Esophagus (tissue), 2 donors: Measurements from ENCODE around the gene DPY19L2. TPM values are rescaled to one million over a fixed set of nuclear protein-coding genes. Genes with fewer than 3 reads are reported as not detected.
"Not testable (repeated sequence)": the region's sequence is repeated elsewhere in the genome, so short reads cannot be mapped to it uniquely, and the experiment has no call there.

Experiments used
- H3K27ac ChIP-seq, 2 donors: one replicate each; pipeline ENCODE4 v1.5.1; 2013; ENCODE audit warnings: low read depth in 2 of 2, mild to moderate bottlenecking in 2 of 2, inconsistent platforms in 1 of 2, low read length in 1 of 2, moderate library complexity in 1 of 2
- H3K27me3 ChIP-seq, 2 donors: one replicate each; pipeline ENCODE4 v1.6.1; 2013; ENCODE audit warnings: low read length in 2 of 2, control low read depth in 1 of 2, mild to moderate bottlenecking in 1 of 2; ENCODE audit not compliant: insufficient read depth in 2 of 2, control insufficient read depth in 1 of 2
- H3K36me3 ChIP-seq, 2 donors: one replicate each; pipeline ENCODE4 v1.6.1; 2013; ENCODE audit warnings: low read length in 1 of 2; ENCODE audit not compliant: control insufficient read depth in 2 of 2, insufficient read depth in 2 of 2
- H3K4me1 ChIP-seq, 2 donors: one replicate each; pipeline ENCODE4 v1.6.1; 2013; ENCODE audit warnings: low read length in 1 of 2; ENCODE audit not compliant: control insufficient read depth in 2 of 2, insufficient read depth in 2 of 2
- H3K4me3 ChIP-seq, 2 donors: one replicate each; pipeline ENCODE4 v1.5.1; 2013; ENCODE audit warnings: low read length in 2 of 2, mild to moderate bottlenecking in 2 of 2, low read depth in 1 of 2, moderate library complexity in 1 of 2
- H3K9me3 ChIP-seq, 2 donors: one replicate each; pipeline ENCODE4 v1.6.1; 2013; ENCODE audit warnings: mild to moderate bottlenecking in 2 of 2, low read depth in 1 of 2, low read length in 1 of 2, moderate library complexity in 1 of 2; ENCODE audit not compliant: control insufficient read depth in 2 of 2, insufficient read depth in 1 of 2
- WGBS, 2 donors: extraction: QIAGEN DNeasy Blood & Tissue Kit; methylation state at CpG; one replicate each; pipeline ENCODE4 v1.1.7; 2013; 5-methylcytosine and 5-hydroxymethylcytosine counted together
- polyA plus RNA-seq, 2 donors: library from polyadenylated mRNA; stranded (reverse); fragments of 200-250 nt; gene quantifications; one replicate each; pipeline ENCODE4 v1.2.3, GENCODE V29; 2013
- donor health status: healthy with polysubstance abuse.
- donor health status: Bipolar disorder and iron deficiency.

Gene DPY19L2
- polyA plus RNA-seq, 2 donors: 1.3 to 3.4 TPM

- not testable (repeated sequence) for H3K4me1 ChIP-seq, H3K36me3 ChIP-seq, H3K9me3 ChIP-seq, H3K27me3 ChIP-seq, H3K27ac ChIP-seq, H3K4me3 ChIP-seq
- 71 to 100% methylated on average over 1 of the region's 1 CpG for WGBS, 2 donors
Observed at GRCh38 chr12:63615544-63615943, 52.7 kb downstream of the DPY19L2 start.

GRCh38 chr12:63611285-63611684, 57.0 kb downstream of the DPY19L2 start:
- H3K4me1 ChIP-seq, H3K9me3 ChIP-seq, H3K4me3 ChIP-seq, H3K36me3 ChIP-seq, H3K27ac ChIP-seq, H3K27me3 ChIP-seq: not testable (repeated sequence)
- WGBS, 2 donors: 62 to 74% methylated on average over 2 of the region's 2 CpGs

GRCh38 chr12:63609281-63609680, 59.0 kb downstream of the DPY19L2 start:
- not testable (repeated sequence) for H3K4me3 ChIP-seq

DNA sequence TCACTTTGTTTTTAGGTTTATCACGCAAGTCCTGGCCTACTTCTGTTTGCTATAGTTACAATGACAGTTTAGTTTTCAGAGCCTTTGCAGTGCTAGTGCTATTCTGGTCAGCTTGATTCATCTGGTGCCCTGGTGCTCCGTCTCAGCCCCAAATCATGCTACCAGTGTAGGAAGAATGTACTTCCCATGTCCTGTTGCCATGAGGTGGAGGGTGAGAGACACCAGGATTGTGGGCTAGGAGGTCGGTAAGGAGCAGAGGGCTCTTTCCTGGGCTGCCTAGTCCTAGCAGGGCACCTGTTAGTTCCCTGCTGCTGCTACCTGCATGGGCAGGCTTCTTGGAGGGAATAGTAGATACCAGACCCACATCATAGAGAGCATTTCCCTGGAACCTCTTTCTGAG, 63.3 kb downstream of the DPY19L2 start:
- H3K4me3 ChIP-seq, H3K9me3 ChIP-seq, H3K27me3 ChIP-seq, H3K4me1 ChIP-seq, H3K27ac ChIP-seq, H3K36me3 ChIP-seq: not testable (repeated sequence)
- 83 to 96% methylated on average over 3 of the region's 3 CpGs for WGBS, 2 donors

More at GRCh38 chr12:63609281-63609680, 59.0 kb downstream of the DPY19L2 start:
- not testable (repeated sequence) for H3K9me3 ChIP-seq, H3K4me1 ChIP-seq, H3K36me3 ChIP-seq, H3K27me3 ChIP-seq, H3K27ac ChIP-seq

GRCh38 chr12:63594828-63595227, 73.5 kb downstream of the DPY19L2 start:
- H3K27ac ChIP-seq, H3K36me3 ChIP-seq, H3K9me3 ChIP-seq, H3K27me3 ChIP-seq, H3K4me1 ChIP-seq, H3K4me3 ChIP-seq: not testable (repeated sequence)
- WGBS, 2 donors: 55 to 57% methylated on average over 4 of the region's 4 CpGs

DNA sequence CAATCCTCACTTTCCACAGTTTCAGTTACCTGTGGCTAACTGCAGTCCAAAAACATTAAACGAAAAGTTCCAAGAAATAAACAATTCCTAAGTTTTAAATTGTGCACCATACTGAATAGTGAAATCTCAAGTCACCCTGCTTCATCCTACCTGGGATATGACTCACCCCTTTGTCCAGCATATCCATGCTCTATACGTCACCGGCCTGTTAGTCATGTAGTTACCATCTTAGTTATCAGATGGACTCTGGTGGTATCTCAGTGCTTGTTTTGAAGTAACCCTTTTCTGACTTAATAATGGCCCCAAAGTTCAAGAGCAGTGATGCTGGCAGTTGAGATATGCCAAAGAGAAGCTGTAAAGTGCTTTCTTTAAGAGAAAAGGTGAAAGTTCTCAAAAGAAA, 83.9 kb downstream of the DPY19L2 start:
- not testable (repeated sequence) for H3K4me1 ChIP-seq, H3K27me3 ChIP-seq, H3K4me3 ChIP-seq, H3K9me3 ChIP-seq, H3K36me3 ChIP-seq, H3K27ac ChIP-seq
- 88 to 90% methylated on average over 3 of the region's 3 CpGs for WGBS, 2 donors

DNA sequence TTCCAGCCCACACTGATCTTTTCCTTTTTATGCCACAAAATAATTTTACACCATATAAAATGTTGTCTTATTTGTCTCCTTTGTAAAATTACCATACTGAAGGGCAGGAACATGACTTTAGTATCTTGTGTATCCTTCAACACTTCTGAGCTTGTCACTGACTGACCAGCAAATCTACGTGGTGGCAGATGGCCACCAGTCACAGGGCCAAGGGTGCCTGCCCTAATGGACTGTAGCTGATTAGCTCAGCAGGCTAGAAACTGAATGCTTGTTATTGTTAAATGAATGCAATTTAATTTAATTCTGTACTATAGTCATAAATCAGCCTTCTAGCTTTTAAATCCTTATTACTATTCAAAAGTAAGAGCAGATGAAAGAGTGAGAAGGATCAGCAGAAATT, 85.0 kb downstream of the DPY19L2 start:
- not testable (repeated sequence) for H3K36me3 ChIP-seq, H3K4me3 ChIP-seq, H3K9me3 ChIP-seq, H3K27ac ChIP-seq, H3K4me1 ChIP-seq, H3K27me3 ChIP-seq
- WGBS, 2 donors: 81 to 83% methylated on average over 1 of the region's 1 CpG

DNA sequence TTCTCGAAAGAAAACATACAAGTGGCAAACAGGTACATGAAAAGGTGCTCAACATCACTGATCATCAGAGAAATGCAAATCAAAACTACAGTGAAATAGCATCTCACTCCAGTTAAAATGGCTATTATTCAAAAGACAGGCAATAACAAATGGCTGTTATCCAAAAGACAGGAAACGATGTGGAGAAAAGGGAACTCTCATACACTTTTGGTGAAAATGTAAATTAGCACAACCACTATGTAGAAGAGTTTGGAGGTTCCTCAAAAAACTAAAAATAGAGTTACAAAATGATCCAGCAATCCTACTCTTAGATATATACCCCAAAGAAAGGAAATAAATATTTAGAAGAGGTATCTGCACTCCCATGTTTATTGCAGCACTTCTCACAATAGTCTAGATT, 90.7 kb downstream of the DPY19L2 start:
- not testable (repeated sequence) for H3K27ac ChIP-seq, H3K4me3 ChIP-seq, H3K27me3 ChIP-seq, H3K36me3 ChIP-seq, H3K4me1 ChIP-seq, H3K9me3 ChIP-seq
- WGBS, 2 donors: 67 to 79% methylated on average over 2 of the region's 2 CpGs

DNA sequence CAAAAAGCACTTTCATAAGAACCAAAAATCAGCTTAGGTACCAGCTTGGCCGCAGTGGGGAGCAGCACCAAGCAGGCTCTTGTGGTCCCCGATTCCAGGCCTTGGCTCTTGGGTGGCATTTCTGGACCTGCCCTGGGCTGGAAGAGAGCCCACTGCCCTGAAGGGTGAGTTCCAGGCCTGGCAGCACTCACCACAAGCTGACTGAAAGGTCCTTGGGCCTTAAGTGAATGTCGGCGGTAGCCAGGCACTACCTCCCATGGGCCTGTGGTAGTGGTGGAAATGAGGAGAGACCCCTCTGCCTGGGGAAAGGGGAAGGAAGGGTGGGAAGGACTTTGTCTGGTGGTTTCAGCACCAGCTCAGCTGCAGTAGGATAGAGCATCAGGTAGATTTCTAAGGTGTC, 96.3 kb downstream of the DPY19L2 start:
- not testable (repeated sequence) for H3K9me3 ChIP-seq, H3K36me3 ChIP-seq, H3K27me3 ChIP-seq, H3K4me1 ChIP-seq, H3K4me3 ChIP-seq, H3K27ac ChIP-seq
- 94% methylated on average over 4 of the region's 4 CpGs for WGBS, 2 donors

DNA sequence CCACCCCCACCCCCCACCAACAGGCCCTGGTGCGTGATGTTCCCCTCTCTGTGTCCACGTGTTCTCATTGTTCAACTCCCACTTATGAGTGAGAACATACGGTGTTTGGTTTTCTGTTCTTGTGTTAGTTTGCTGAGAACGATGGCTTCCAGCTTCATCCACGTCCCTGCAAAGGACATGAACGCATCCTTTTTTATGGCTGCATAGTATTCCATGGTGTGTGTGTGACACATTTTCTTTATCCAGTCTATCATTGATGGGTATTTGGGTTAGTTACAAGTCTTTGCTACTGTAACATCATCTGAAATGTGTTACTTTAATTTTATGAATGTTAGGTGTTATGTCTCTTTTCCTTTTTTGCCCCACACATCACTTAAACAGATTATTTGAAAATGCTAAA, 109.8 kb downstream of the DPY19L2 start:
- WGBS, 2 donors: 87 to 90% methylated on average over 6 of the region's 6 CpGs
- not testable (repeated sequence) for H3K27ac ChIP-seq, H3K36me3 ChIP-seq, H3K4me3 ChIP-seq, H3K4me1 ChIP-seq, H3K9me3 ChIP-seq, H3K27me3 ChIP-seq

DNA sequence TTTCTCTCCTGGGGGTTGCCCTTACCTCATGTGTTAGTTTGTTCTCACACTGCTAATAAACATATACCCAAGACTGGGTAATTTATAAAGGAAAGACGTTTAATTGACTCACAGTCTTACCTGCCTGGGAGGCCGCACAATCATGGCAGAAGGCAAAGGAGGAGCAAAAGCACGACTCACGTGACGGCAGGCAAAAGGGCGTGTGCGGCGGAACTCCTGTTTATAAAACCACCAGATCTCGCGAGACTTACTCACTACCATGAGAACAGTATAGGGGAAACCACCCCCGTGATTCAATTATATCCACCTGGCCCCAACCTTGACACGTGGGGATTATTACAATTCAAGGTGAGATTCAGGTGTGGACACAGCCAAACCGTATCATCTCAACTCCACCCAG, 116.9 kb downstream of the DPY19L2 start:
- not testable (repeated sequence) for H3K4me1 ChIP-seq, H3K4me3 ChIP-seq, H3K27me3 ChIP-seq, H3K36me3 ChIP-seq, H3K27ac ChIP-seq, H3K9me3 ChIP-seq
- 79 to 83% methylated on average over 13 of the region's 13 CpGs for WGBS, 2 donors
